ENCODE data around the gene CPVL. TPM values are rescaled to one million over a fixed set of nuclear protein-coding genes. Genes with fewer than 3 reads are reported as not detected.

Gene CPVL
- total and polyA plus RNA-seq, 2 of the 4 experiments (the other 2 are of a cell fraction), result not detected

DNA sequence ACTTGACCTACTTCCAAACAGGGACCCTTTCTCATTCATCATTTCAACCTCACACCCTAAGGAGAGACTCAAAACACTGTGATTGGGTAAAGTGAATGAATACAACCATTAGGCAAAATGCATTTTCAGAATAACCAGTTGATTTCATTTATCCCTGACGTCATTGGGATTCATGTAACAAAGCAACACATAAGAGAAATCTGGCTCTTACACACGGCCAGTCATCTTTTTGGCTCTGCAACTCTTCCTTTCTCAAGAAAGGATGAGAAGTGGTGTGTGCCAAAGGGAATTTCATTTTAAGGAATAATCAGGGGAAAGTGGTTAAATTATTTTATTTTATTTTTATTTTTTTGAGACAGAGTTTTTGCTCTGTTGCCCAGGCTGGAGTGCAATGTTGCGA, 83.1 kb downstream of the CPVL start:
- in situ Hi-C loops (cut with MboI; ENCODE audit: low sequenced_read_pairs), result no loop called here
- no peak for ATAC-seq (ENCODE audit: low read depth)
- TF ChIP-seq FOS (IDR thresholded peaks at IDR 0.05; ENCODE audit: low read depth, low read length), result no peak
- TF ChIP-seq RAD21 (IDR thresholded peaks at IDR 0.05; ENCODE audit: low read length), result no peak
- TF ChIP-seq, protein P1, sequence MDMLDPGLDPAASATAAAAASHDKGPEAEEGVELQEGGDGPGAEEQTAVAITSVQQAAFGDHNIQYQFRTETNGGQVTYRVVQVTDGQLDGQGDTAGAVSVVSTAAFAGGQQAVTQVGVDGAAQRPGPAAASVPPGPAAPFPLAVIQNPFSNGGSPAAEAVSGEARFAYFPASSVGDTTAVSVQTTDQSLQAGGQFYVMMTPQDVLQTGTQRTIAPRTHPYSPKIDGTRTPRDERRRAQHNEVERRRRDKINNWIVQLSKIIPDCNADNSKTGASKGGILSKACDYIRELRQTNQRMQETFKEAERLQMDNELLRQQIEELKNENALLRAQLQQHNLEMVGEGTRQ (IDR thresholded peaks at IDR 0.05; ENCODE audit: low read depth, low read length), result no peak
- no peak for TF ChIP-seq RFX5 (IDR thresholded peaks at IDR 0.05; ENCODE audit: low read depth, low read length)
- TF ChIP-seq BHLHE40 (IDR thresholded peaks at IDR 0.05; ENCODE audit: low read depth, low read length), result no peak
- TF ChIP-seq, protein P2, sequence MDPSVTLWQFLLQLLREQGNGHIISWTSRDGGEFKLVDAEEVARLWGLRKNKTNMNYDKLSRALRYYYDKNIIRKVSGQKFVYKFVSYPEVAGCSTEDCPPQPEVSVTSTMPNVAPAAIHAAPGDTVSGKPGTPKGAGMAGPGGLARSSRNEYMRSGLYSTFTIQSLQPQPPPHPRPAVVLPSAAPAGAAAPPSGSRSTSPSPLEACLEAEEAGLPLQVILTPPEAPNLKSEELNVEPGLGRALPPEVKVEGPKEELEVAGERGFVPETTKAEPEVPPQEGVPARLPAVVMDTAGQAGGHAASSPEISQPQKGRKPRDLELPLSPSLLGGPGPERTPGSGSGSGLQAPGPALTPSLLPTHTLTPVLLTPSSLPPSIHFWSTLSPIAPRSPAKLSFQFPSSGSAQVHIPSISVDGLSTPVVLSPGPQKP (IDR thresholded peaks at IDR 0.05; ENCODE audit: borderline replicate concordance, low read depth, low read length), result no peak
- TF ChIP-seq MAZ (IDR thresholded peaks at IDR 0.05; ENCODE audit: borderline replicate concordance, low read depth, low read length), result no peak
- no peak for TF ChIP-seq SMC3 (IDR thresholded peaks at IDR 0.05; ENCODE audit: low read depth, low read length)
- no peak for TF ChIP-seq MXI1 (IDR thresholded peaks at IDR 0.05; ENCODE audit: borderline replicate concordance, low read depth, low read length)
- TF ChIP-seq CEBPB (IDR thresholded peaks at IDR 0.05; ENCODE audit: low read depth, low read length), result no peak
- TF ChIP-seq, protein P3, sequence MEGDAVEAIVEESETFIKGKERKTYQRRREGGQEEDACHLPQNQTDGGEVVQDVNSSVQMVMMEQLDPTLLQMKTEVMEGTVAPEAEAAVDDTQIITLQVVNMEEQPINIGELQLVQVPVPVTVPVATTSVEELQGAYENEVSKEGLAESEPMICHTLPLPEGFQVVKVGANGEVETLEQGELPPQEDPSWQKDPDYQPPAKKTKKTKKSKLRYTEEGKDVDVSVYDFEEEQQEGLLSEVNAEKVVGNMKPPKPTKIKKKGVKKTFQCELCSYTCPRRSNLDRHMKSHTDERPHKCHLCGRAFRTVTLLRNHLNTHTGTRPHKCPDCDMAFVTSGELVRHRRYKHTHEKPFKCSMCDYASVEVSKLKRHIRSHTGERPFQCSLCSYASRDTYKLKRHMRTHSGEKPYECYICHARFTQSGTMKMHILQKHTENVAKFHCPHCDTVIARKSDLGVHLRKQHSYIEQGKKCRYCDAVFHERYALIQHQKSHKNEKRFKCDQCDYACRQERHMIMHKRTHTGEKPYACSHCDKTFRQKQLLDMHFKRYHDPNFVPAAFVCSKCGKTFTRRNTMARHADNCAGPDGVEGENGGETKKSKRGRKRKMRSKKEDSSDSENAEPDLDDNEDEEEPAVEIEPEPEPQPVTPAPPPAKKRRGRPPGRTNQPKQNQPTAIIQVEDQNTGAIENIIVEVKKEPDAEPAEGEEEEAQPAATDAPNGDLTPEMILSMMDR (conservative IDR thresholded peaks at IDR 0.05; ENCODE audit: low read depth, low read length), result no peak
- TF ChIP-seq RCOR1 (IDR thresholded peaks at IDR 0.05; ENCODE audit: insufficient replicate concordance, low read length), result no peak
- no peak for TF ChIP-seq POLR2A (IDR thresholded peaks at IDR 0.05; ENCODE audit: low read depth, low read length)
- no peak for TF ChIP-seq MAFK (IDR thresholded peaks at IDR 0.05; ENCODE audit: low read depth, low read length)

More for the DNA sequence above, 83.1 kb downstream of the CPVL start:
- WGBS, 2 experiments (ENCODE audit: extremely low coverage in 2 of 2, insufficient read length in 1 of 2), result no CpG with 5 or more reads among the region's 3 CpGs
- dilution Hi-C loops (cut with HindIII; ENCODE audit: low sequenced_read_pairs, unreplicated experiment), result no loop called here
- no peaks in the 10 kb centered on the region for H3K9me1 ChIP-seq (ENCODE audit: insufficient read depth, low read length)
- intact Hi-C loops (cut with micrococcal nuclease), result no loop called here
- no peak overlapping the region for H3K14ac ChIP-seq (replicated peaks; ENCODE audit: low read depth, low read length)
- no peak overlapping the region for H3K4ac ChIP-seq (ENCODE audit: low read depth, low read length)
- H4K5ac ChIP-seq (ENCODE audit: low read depth, low read length), result no peak overlapping the region
- no peak overlapping the region for H4K8ac ChIP-seq (ENCODE audit: low read depth in 2 of 2, low read length in 2 of 2)
- H3K56ac ChIP-seq (ENCODE audit: extremely low read depth, insufficient read depth, low read length), result no peak overlapping the region
- H3K9ac ChIP-seq (ENCODE audit: low read depth, low read length), result no peak overlapping the region
- no peak overlapping the region for H2BK5ac ChIP-seq (ENCODE audit: low read depth, low read length, poor library complexity, severe bottlenecking)
- no peak overlapping the region for H2AK5ac ChIP-seq (ENCODE audit: low read depth, low read length)
- no peak overlapping the region for H3K4me3 ChIP-seq (ENCODE audit: insufficient read depth, low read depth, low read length)
- no peaks in the 10 kb centered on the region for H3K36me3 ChIP-seq (ENCODE audit: control insufficient read depth, insufficient read depth, low read length)
- no peak overlapping the region for H2BK20ac ChIP-seq (ENCODE audit: low read depth, low read length)
- H2AK9ac ChIP-seq (replicated peaks; ENCODE audit: low read depth, low read length, poor library complexity), result no peak overlapping the region
- CTCF ChIA-PET, result interaction anchor here (0.6 kb wide), 1 partner anchor 971 kb away, joined by 5 read pairs; no protein-coding TSS in a partner anchor
- POLR2A ChIA-PET (ENCODE audit: unreplicated experiment), result no interaction called here
- no peak overlapping the region for H3K18ac ChIP-seq (ENCODE audit: low read depth, low read length)
- no peak overlapping the region for H2AFZ ChIP-seq (replicated peaks; ENCODE audit: low read length, poor library complexity)
- no TSS peak for BruUV-seq (replicated peaks)
- no peaks in the 10 kb centered on the region for H3K9me3 ChIP-seq (ENCODE audit: control insufficient read depth, insufficient read depth, low read length)
- H3K27ac ChIP-seq (ENCODE audit: insufficient read depth, low read length), result no peak overlapping the region
- H3K23ac ChIP-seq (ENCODE audit: low read depth, low read length), result no peak overlapping the region
- no peaks in the 10 kb centered on the region for H3K4me1 ChIP-seq (ENCODE audit: control insufficient read depth, insufficient read depth, low read length)
- H2BK15ac ChIP-seq (ENCODE audit: low read depth, low read length), result no peak overlapping the region
- H2BK120ac ChIP-seq (ENCODE audit: low read depth, low read length), result no peak overlapping the region
- H3K4me2 ChIP-seq (ENCODE audit: low read depth, low read length), result no peak overlapping the region
- H4K91ac ChIP-seq (ENCODE audit: insufficient read depth, low read depth, low read length), result no peak overlapping the region
- H4K20me1 ChIP-seq (ENCODE audit: insufficient read depth, low read length), result no peaks in the 10 kb centered on the region
- DNase-seq, result no peak
- H3K79me1 ChIP-seq (ENCODE audit: low read depth in 1 of 2, low read length in 2 of 2), result no peaks in the 10 kb centered on the region
- no peaks in the 10 kb centered on the region for H3K27me3 ChIP-seq (ENCODE audit: control insufficient read depth, insufficient read depth, low read length)

Measured in IMR-90 (cell line).